Lower lobe of right lung (tissue), 2 donors: Measurements from ENCODE around the gene RAB31. TPM values are rescaled to one million over a fixed set of nuclear protein-coding genes. Genes with fewer than 3 reads are reported as not detected.
"Not testable (repeated sequence)": the region's sequence is repeated elsewhere in the genome, so short reads cannot be mapped to it uniquely, and the experiment has no call there.

Experiments used
- ATAC-seq, 2 donors: fragments of 200-7000 bp; cut with Tn5 transposase; one replicate each; pipeline ENCODE4 v1.9.1; 2020 to 2022; ENCODE audit warnings: mild to moderate bottlenecking in 2 of 2, moderate library complexity in 2 of 2
- DNase-seq: peaks from one replicate; pipeline ENCODE4 v3.0.0-alpha.2; 2020
- H3K27ac ChIP-seq: fragments of 200-600 bp; one replicate; pipeline ENCODE4 v1.8.0; 2022
- H3K27me3 ChIP-seq: fragments of 200-600 bp; one replicate; pipeline ENCODE4 v1.8.0; 2022; ENCODE audit warnings: low read depth
- H3K36me3 ChIP-seq: fragments of 200-600 bp; one replicate; pipeline ENCODE4 v1.8.0; 2022; ENCODE audit warnings: mild to moderate bottlenecking
- H3K4me1 ChIP-seq: fragments of 200-600 bp; one replicate; pipeline ENCODE4 v1.8.0; 2022
- H3K4me3 ChIP-seq: fragments of 200-600 bp; one replicate; pipeline ENCODE4 v1.8.0; 2022; ENCODE audit warnings: mild to moderate bottlenecking
- H3K9me3 ChIP-seq: fragments of 200-600 bp; one replicate; pipeline ENCODE4 v1.8.0; 2022
- CTCF ChIP-seq: fragments of 200-600 bp; IDR thresholded peaks from one replicate; pipeline ENCODE4 v1.8.0; 2022; ENCODE audit warnings: antibody characterized with exemption, mild to moderate bottlenecking
- intact Hi-C: fragments of 100-400 bp; cut with DNase I; formaldehyde crosslinking; loops from one replicate; pipeline ENCODE4 v1.11.0; 2022
- total RNA-seq: library from RNA; stranded (reverse); fragmentation: NEBNext Ultra II Directional; extraction: Animal tissue kit (Norgen Biotek cat#: 25700); gene quantifications from one replicate; pipeline ENCODE4 v1.2.1, GENCODE V29; 2021
- donor health status: DM: no; HTN: yes; CAD: no; lungs with severe emphysema.

The RAB31 gene
- total RNA-seq, 1 donor from 2014 or later: 110 TPM

- H3K27ac ChIP-seq: no peak overlapping the region
- intact Hi-C loops: no loop called here
- no peak overlapping the region for H3K4me3 ChIP-seq
- TF ChIP-seq CTCF: no peak
- no peaks in the 10 kb centered on the region for H3K27me3 ChIP-seq
- H3K9me3 ChIP-seq: no peaks in the 10 kb centered on the region
- peaks cover under 1% of the 10 kb centered on the region for H3K36me3 ChIP-seq
- DNase-seq (no peak), ATAC-seq (no peak)
- peaks cover 79% of the 10 kb centered on the region for H3K4me1 ChIP-seq
Measured at GRCh38 chr18:9852266-9853081, 144.4 kb downstream of the RAB31 start.

DNA sequence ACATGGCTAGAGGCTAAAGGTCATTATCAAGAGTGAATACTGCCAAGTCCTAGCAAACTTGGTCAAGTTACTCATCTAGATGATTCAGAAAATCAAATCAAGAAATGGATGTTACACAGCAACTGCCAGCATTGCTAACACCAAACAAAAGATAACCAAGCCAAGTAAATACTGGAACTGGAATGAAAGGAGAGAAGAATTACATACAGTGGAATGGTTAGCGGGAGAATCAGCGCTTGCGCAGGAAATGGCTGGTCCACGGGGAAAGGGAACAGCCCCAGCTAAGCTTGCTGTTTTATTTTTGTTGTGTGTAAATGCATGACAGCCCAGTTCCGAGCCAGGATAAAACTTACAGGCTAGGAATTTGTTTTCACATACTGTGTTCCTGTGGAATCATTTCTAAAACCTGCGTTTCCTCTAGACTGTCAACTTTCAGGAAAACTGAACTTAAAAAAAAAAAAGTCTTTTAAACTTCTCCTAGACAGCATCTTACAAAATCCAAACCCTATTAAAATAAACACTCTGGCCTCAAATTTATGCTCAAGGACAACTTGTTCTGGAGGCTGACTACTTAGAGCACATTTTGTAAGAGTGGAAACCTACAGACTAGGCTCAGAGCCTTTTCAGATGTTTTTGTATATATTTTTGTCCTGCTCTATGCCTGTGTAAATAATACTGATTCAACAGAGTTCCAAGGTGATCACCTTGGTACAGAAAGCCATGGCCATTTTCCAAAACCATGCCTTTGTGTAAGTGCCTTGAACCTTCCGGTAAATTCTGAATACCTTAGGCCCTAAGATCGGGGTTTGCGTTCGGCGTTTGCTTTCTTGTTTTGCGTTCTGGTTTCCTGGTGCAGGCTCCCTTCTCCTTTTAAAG is 146.9 kb downstream of the RAB31 start:
- peak overlapping the region; percentile 83 for H3K27ac ChIP-seq
- no peaks in the 10 kb centered on the region for H3K9me3 ChIP-seq
- H3K4me1 ChIP-seq: peaks cover 62% of the 10 kb centered on the region
- intact Hi-C loops: no loop called here
- H3K27me3 ChIP-seq: no peaks in the 10 kb centered on the region
- H3K4me3 ChIP-seq: no peak overlapping the region
- DNase-seq (peak; percentile 58), ATAC-seq (peak; percentile 89)
- peaks cover 9% of the 10 kb centered on the region for H3K36me3 ChIP-seq
- no peak for TF ChIP-seq CTCF

DNA sequence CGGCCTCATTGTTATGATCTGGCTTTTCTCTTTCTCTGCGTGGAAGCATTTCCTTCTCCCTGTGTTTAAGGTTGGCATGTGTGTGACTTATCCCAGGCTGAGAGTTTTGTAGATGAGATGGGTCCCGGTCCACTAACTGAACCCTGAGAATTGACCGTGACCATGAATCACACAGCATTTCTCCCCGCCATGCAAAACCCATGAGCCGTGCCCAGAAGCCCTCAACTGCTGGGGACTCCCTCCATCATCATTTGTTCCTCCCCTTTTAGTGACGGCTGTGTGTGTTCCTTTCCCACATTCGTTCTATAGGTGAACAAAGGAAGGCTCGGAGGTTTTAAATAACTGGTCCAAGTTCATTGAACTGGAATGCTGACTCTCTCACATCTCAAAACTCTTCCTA is 147.6 kb downstream of the RAB31 start:
- no peaks in the 10 kb centered on the region for H3K27me3 ChIP-seq
- H3K4me1 ChIP-seq: peaks cover 60% of the 10 kb centered on the region
- no peaks in the 10 kb centered on the region for H3K9me3 ChIP-seq
- H3K4me3 ChIP-seq: no peak overlapping the region
- H3K36me3 ChIP-seq: peaks cover 16% of the 10 kb centered on the region
- DNase-seq (no peak), ATAC-seq (peak; percentile 48 to 49)
- peak overlapping the region; percentile 83 for H3K27ac ChIP-seq
- no peak for TF ChIP-seq CTCF
- intact Hi-C loops: no loop called here

GRCh38 chr18:9856092-9856491 is 148.0 kb downstream of the RAB31 start:
- H3K36me3 ChIP-seq: peaks cover 17% of the 10 kb centered on the region
- no peaks in the 10 kb centered on the region for H3K27me3 ChIP-seq
- no peaks in the 10 kb centered on the region for H3K9me3 ChIP-seq
- peak in 1 of 2 donors; percentile 33 for ATAC-seq
- TF ChIP-seq CTCF: no peak
- peak overlapping the region; percentile 83 for H3K27ac ChIP-seq
- intact Hi-C loops: no loop called here
- H3K4me1 ChIP-seq: peaks cover 56% of the 10 kb centered on the region
- no peak overlapping the region for H3K4me3 ChIP-seq
- DNase-seq: no peak

- H3K9me3 ChIP-seq, intact Hi-C loops, ATAC-seq, H3K27me3 ChIP-seq, H3K4me3 ChIP-seq, DNase-seq: not testable (repeated sequence)
- peaks cover 51% of the 10 kb centered on the region for H3K4me1 ChIP-seq
- peak overlapping the region; percentile 83 for H3K27ac ChIP-seq
- H3K36me3 ChIP-seq: peaks cover 17% of the 10 kb centered on the region
Measured at GRCh38 chr18:9857479-9857998, 149.4 kb downstream of the RAB31 start.
